B cell (primary cell): Measurements from ENCODE around the gene PCSK9. TPM values are rescaled to one million over a fixed set of nuclear protein-coding genes. Genes with fewer than 3 reads are reported as not detected.

Experiments
- ATAC-seq: fragments of 200-7000 bp; cut with Tn5 transposase; one replicate; pipeline ENCODE4 v1.10.0; 2021; ENCODE audit warnings: low read depth, mild to moderate bottlenecking, moderate number of reproducible peaks, moderate library complexity
- CTCF ChIA-PET: fragments of 350-600 bp; sonication (Branson Sonifier 250); formaldehyde crosslinking; loops from one replicate; lab custom pipeline; 2021; ENCODE audit warnings: antibody characterized with exemption, inconsistent platforms; lab: Charles Lee
- POLR2A ChIA-PET: fragments of 350-600 bp; sonication (Branson Sonifier 250); formaldehyde crosslinking; loops from one replicate; lab custom pipeline; 2021; ENCODE audit warnings: antibody characterized with exemption; lab: Charles Lee
- DNase-seq: peaks from one replicate; pipeline ENCODE4 v3.0.0; 2013
- H2AFZ ChIP-seq: 2 replicates; pipeline ENCODE4 v1.6.1; 2012; ENCODE audit warnings: mild to moderate bottlenecking, low read depth, low read length; ENCODE audit not compliant: insufficient read depth, poor library complexity, severe bottlenecking
- H3K27ac ChIP-seq, 2 donors: 1 replicate in 1 of 2; 2 replicates in 1 of 2; pipeline ENCODE4 v1.5.1; 2012 to 2013; ENCODE audit warnings: low read length in 2 of 2, mild to moderate bottlenecking in 2 of 2, moderate library complexity in 1 of 2
- H3K27me3 ChIP-seq, 4 experiments: fragments of 200-600 bp in 1 of 4; sonication (generic) in 1 of 4; replicated peaks in 1 of 4; 1 replicate in 2 of 4; 2 replicates in 2 of 4; pipeline versions ENCODE4 v1.6.1 to v1.7.0; 2013 to 2016; ENCODE audit warnings: low read length in 3 of 4, mild to moderate bottlenecking in 2 of 4, mixed read lengths in 1 of 4, moderate library complexity in 1 of 4; ENCODE audit not compliant: insufficient read depth in 4 of 4, control insufficient read depth in 3 of 4; ENCODE audit errors: control extremely low read depth in 1 of 4
- H3K36me3 ChIP-seq, 2 experiments: replicated peaks in 1 of 2; 1 replicate in 1 of 2; 2 replicates in 1 of 2; pipeline versions ENCODE4 v1.6.1 to v1.7.1; 2013; ENCODE audit warnings: low read length in 1 of 2; ENCODE audit not compliant: insufficient read depth in 2 of 2, control insufficient read depth in 1 of 2; ENCODE audit errors: control extremely low read depth in 1 of 2, extremely low read depth in 1 of 2
- H3K4me1 ChIP-seq, 2 donors: fragments of 200-600 bp in 1 of 2; sonication (generic) in 1 of 2; 1 replicate in 1 of 2; 2 replicates in 1 of 2; pipeline versions ENCODE4 v1.5.1 to v1.6.1; 2013 to 2017; ENCODE audit warnings: low read length in 2 of 2; ENCODE audit not compliant: control insufficient read depth in 2 of 2, insufficient read depth in 2 of 2
- H3K4me2 ChIP-seq: replicated peaks from 2 replicates; pipeline ENCODE3; 2012; ENCODE audit warnings: mild to moderate bottlenecking, low read depth, low read length; ENCODE audit not compliant: poor library complexity, severe bottlenecking
- H3K4me3 ChIP-seq, 5 experiments: fragments of 200-600 bp in 1 of 5; sonication (generic) in 1 of 5; 1 replicate in 3 of 5; 2 replicates in 2 of 5; pipeline versions ENCODE4 v1.5.1 to v1.7.0; 2011 to 2016; ENCODE audit warnings: low read length in 4 of 5, mild to moderate bottlenecking in 4 of 5, low read depth in 2 of 5, control low read depth in 1 of 5, moderate library complexity in 1 of 5; ENCODE audit not compliant: insufficient read depth in 1 of 5; ENCODE audit errors: control extremely low read depth in 1 of 5, extremely low read depth in 1 of 5
- H3K79me2 ChIP-seq: fragments of 200-600 bp; sonication (generic); one replicate; pipeline ENCODE4 v1.6.0; 2016; ENCODE audit warnings: low read length; ENCODE audit not compliant: control insufficient read depth, insufficient read depth
- H3K9ac ChIP-seq: fragments of 200-600 bp; sonication (generic); 2 replicates; pipeline ENCODE4 v1.6.1; 2017; ENCODE audit warnings: mild to moderate bottlenecking, low read length, moderate library complexity
- H3K9me3 ChIP-seq, 3 donors: one replicate each; pipeline versions ENCODE4 v1.6.1 to v1.7.1; 2013; ENCODE audit warnings: low read length in 2 of 3; ENCODE audit not compliant: control insufficient read depth in 2 of 3, insufficient read depth in 1 of 3; ENCODE audit errors: control extremely low read depth in 1 of 3
- H4K20me1 ChIP-seq: 2 replicates; pipeline ENCODE4 v1.6.0; 2012; ENCODE audit warnings: mild to moderate bottlenecking, low read length; ENCODE audit not compliant: insufficient read depth, control insufficient read depth, poor library complexity, severe bottlenecking
- H3K27ac Mint-ChIP-seq: one replicate; pipeline ENCODE4 v1.8.0; 2021; ENCODE audit warnings: mixed read lengths
- H3K27me3 Mint-ChIP-seq: one replicate; pipeline ENCODE4 v1.8.0; 2021; ENCODE audit warnings: mixed read lengths
- H3K4me1 Mint-ChIP-seq: one replicate; pipeline ENCODE4 v1.8.0; 2021; ENCODE audit warnings: mixed read lengths
- H3K4me3 Mint-ChIP-seq: one replicate; pipeline ENCODE4 v1.8.0; 2021; ENCODE audit warnings: mixed read lengths
- H3K9me3 Mint-ChIP-seq: one replicate; pipeline ENCODE4 v1.8.0; 2022; ENCODE audit warnings: mixed read lengths; ENCODE audit not compliant: insufficient read depth
- EZH2 ChIP-seq: IDR thresholded peaks from 2 replicates; pipeline ENCODE4 v1.6.1; 2012; ENCODE audit warnings: borderline replicate concordance, low read depth, mild to moderate bottlenecking, moderate library complexity, low read length; ENCODE audit not compliant: insufficient read depth, poor library complexity, severe bottlenecking
- WGBS: methylation state at CpG from one replicate; pipeline ENCODE4 v1.1.5; 2013; ENCODE audit warnings: missing lambda C conversion rate; ENCODE audit not compliant: insufficient coverage; 5-methylcytosine and 5-hydroxymethylcytosine counted together
- intact Hi-C: fragments of 100-400 bp; cut with micrococcal nuclease; formaldehyde crosslinking; loops from one replicate; pipeline ENCODE4 v1.10.0; 2022
- polyA plus RNA-seq: library from polyadenylated mRNA; depleted of rRNA; stranded (reverse); fragments of >200 nt; gene quantifications from 2 replicates; pipeline ENCODE4 v1.2.3, GENCODE V29; 2012
- total RNA-seq, 2 donors: library from RNA; stranded (reverse); fragments of 120-200 nt in 1 of 2; gene quantifications; 1 replicate in 1 of 2; 2 replicates in 1 of 2; pipeline versions ENCODE4 v1.2.3 to v1.2.4, GENCODE V29; 2013 to 2022
- TF ChIP-seq, protein P1 (sequence below): fragments of 200-600 bp; IDR thresholded peaks from one replicate; pipeline ENCODE4 v1.8.0; 2022; ENCODE audit warnings: antibody characterized with exemption, mild to moderate bottlenecking

The PCSK9 gene
- total and polyA plus RNA-seq, 2 donors (not counting 1 experiment from before 2014, with no cell fraction given): not detected

DNA sequence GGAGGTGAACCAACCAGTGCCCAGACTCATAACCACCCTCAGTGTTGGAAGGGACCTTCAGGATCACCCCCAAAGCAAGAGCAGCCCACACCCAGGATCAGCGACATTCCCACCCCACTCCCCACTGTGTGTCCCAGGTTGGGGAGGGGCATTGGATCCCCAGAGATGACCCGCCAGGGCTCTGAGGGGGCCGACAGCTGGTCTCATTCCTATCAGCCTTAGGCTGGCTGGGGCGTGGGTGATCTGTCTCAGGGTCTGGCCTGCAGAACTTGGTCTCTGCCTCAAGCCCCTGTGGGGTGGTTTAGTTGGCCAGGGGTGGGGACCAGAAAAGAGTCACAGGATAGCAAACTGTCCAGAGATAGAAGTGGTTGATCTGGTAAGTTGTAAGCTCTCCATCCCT is 48.4 kb upstream of the PCSK9 start:
- H3K9ac ChIP-seq: no peak overlapping the region
- H3K36me3 ChIP-seq: no peaks in the 10 kb centered on the region
- no peak for TF ChIP-seq EZH2
- TF ChIP-seq, protein P1, sequence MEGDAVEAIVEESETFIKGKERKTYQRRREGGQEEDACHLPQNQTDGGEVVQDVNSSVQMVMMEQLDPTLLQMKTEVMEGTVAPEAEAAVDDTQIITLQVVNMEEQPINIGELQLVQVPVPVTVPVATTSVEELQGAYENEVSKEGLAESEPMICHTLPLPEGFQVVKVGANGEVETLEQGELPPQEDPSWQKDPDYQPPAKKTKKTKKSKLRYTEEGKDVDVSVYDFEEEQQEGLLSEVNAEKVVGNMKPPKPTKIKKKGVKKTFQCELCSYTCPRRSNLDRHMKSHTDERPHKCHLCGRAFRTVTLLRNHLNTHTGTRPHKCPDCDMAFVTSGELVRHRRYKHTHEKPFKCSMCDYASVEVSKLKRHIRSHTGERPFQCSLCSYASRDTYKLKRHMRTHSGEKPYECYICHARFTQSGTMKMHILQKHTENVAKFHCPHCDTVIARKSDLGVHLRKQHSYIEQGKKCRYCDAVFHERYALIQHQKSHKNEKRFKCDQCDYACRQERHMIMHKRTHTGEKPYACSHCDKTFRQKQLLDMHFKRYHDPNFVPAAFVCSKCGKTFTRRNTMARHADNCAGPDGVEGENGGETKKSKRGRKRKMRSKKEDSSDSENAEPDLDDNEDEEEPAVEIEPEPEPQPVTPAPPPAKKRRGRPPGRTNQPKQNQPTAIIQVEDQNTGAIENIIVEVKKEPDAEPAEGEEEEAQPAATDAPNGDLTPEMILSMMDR: no peak
- no peaks in the 10 kb centered on the region for H3K79me2 ChIP-seq
- intact Hi-C loops: no loop called here
- peaks cover 17% of the 10 kb centered on the region for H3K27me3 Mint-ChIP-seq
- ATAC-seq (no peak), DNase-seq (no peak)
- H3K9me3 Mint-ChIP-seq: no peaks in the 10 kb centered on the region
- POLR2A ChIA-PET: no interaction called here
- H3K4me2 ChIP-seq: no peak overlapping the region
- H4K20me1 ChIP-seq: no peaks in the 10 kb centered on the region
- WGBS: 43% methylated on average over 3 of the region's 4 CpGs
- no peak overlapping the region for H3K4me3 Mint-ChIP-seq
- peaks cover 2% of the 10 kb centered on the region for H3K4me1 Mint-ChIP-seq
- no peak overlapping the region for H2AFZ ChIP-seq
- no peaks in the 10 kb centered on the region for H3K4me1 ChIP-seq
- H3K27ac ChIP-seq: no peak overlapping the region
- no peak overlapping the region for H3K4me3 ChIP-seq
- H3K9me3 ChIP-seq: peaks cover 0 to under 1% (median 0%) of the 10 kb centered on the region in 3 donors
- CTCF ChIA-PET: no interaction called here
- no peak overlapping the region for H3K27ac Mint-ChIP-seq
- H3K27me3 ChIP-seq: peaks cover 0 to 7% (median 2%) of the 10 kb centered on the region in 4 experiments

DNA sequence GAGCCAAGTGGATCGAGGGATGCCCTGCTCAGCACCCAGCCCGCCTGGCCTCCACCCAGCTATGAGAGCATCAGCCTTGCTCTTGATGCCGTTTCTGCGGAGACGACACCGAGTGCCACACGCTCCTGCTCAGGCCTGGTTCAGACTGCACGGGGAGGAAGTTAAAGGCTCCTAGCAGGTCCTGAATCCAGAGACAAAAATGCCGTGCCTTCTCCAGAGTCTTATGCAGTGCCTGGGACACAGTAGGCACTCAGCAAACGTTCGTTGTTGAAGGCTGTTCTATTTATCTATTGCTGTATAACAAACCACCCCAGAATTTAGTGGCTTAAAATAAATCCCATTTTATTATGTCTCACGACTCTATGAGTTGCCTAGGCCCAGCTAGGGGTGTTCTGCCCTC is 47.4 kb upstream of the PCSK9 start:
- no peak for ATAC-seq
- Histone ChIP-seq H3K4me1 (peaks cover 7 to 8% of the 10 kb centered on the region in 2 donors), H3K4me3 (no peak overlapping the region), H3K27ac (no peak overlapping the region), H3K36me3 (no peaks in the 10 kb centered on the region), H3K9me3 (peaks cover 0 to 6% (median 0%) of the 10 kb centered on the region in 3 donors), H3K27me3 (peaks cover 0 to 17% (median 4%) of the 10 kb centered on the region in 4 experiments), H3K4me2 (no peak overlapping the region), H3K9ac (no peak overlapping the region), H3K79me2 (no peaks in the 10 kb centered on the region), H2AFZ (no peak overlapping the region), H4K20me1 (no peaks in the 10 kb centered on the region)
- 75% methylated on average over 8 of the region's 12 CpGs for WGBS
- Mint-ChIP-seq H3K9me3 (no peaks in the 10 kb centered on the region), H3K4me1 (peaks cover 9% of the 10 kb centered on the region), H3K4me3 (no peak overlapping the region), H3K27ac (no peak overlapping the region), H3K27me3 (peaks cover 26% of the 10 kb centered on the region)
- POLR2A ChIA-PET: no interaction called here
- CTCF ChIA-PET: interaction anchor here (1.4 kb wide), 1 partner anchor 47 kb away, joined by 3 read pairs; no protein-coding TSS in a partner anchor
- intact Hi-C loops: no loop called here
- TF ChIP-seq, protein P1: no peak
- TF ChIP-seq EZH2: no peak
- no peak for DNase-seq
